HG02852 (cell line): ENCODE data around the gene DGKI.
A peak's percentile ranks its signal among the peaks of the same experiment; 100 is the strongest.

Experiments used
- ATAC-seq: cut with Tn5 transposase; IDR thresholded peaks from one replicate; pipeline ENCODE4 v1.9.1; 2021; ENCODE audit warnings: mild to moderate bottlenecking, moderate library complexity; ENCODE audit not compliant: unreplicated experiment

DGKI gene

GRCh38 chr7:137873524-137873923 lies 26.8 kb upstream of the DGKI start:
- ATAC-seq, result no peak

DNA sequence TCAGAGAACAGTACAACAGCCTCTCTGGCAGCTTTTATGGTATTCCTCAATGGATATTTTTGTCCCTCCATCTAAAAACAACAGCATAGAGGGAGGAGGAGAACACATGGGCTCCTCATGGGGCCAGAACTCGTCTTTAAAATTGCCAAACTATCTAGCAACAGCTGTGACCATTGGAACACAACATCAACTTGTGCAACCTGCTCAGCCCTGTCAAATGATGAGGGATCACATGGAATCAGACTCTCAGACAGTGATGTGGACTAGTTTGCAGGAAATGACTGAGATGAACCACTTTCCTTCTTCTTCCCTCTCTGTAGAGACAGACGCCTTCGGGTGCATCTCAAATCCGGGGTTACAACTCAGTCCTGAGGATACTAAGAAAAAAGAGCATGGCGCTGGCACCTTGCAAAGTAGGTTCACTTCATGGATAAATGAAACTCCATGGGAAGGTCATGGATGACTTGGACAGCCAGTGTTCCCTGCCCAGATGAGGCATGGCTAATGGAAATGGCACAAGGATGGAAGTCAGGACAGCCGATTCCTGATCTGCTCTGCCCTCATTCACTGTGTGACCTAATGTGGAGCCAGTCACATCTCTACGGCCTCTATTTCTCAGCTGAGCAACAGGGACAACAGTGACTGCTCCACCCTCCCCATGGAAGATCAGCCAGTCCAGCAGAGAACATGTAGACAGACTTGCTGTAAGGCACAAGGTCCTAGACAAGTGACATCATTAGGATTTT lies 24.6 kb upstream of the DGKI start:
- ATAC-seq, result no peak

DNA sequence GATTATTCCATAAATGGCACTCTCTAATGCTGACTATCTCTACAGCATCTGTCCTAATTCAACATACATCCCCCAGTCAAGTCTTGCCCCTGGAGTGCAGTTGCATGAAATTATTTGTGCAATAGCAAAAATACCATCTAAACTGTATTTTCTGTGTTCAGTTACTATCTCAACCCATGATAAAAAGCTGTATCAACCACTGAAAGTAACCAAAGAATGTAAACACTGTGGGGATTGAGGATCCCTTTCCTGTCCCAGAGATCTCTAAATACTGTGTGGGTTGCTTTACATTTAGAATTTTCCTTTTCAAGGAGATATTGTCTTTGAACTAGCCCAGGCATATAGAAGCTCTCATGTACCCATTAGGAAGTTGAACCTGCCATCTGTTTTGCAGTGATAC lies 23.9 kb upstream of the DGKI start:
- ATAC-seq, result no peak

DNA sequence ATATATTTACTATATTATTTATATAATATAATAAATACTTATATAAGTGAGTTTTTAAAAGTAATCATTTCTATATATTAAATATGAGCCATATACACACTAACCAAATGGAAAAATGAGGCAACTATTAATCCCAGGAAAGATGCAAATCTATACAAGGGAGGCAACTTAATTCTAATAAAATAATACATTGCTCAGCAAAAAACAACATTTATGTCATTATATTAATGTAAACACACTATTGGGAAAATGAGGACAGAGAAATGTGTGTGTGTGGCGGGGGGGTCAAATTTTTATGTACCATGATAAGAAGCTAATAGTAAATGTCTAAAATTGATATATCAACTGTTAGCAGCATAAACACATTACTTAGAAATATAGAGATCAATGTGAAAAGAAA lies 23.3 kb upstream of the DGKI start:
- no peak for ATAC-seq

GRCh38 chr7:137869260-137869659 lies 22.5 kb upstream of the DGKI start:
- no peak for ATAC-seq

GRCh38 chr7:137867289-137867688 lies 20.5 kb upstream of the DGKI start:
- ATAC-seq, result no peak

DNA sequence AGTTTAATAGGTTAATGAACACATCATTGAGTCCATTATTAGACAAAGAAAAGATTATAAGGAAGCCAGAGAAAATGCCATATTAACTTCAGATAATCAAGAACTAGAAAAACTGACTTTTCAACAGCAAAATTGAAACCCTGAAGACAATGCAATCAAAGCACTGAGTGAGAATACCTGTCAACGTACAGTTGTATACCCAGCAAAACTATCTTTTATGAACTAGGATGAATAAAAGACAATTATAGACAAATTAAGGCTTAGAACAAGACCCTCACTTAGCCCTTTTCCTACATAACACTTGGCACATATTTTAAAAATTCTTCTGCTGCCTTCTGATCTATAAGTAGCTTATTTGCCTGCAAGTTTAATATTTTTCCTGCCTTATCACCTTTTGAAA lies 19.0 kb upstream of the DGKI start:
- ATAC-seq, result no peak

GRCh38 chr7:137862964-137863363 lies 16.2 kb upstream of the DGKI start:
- ATAC-seq, result no peak

GRCh38 chr7:137862358-137862757 lies 15.6 kb upstream of the DGKI start:
- ATAC-seq, result no peak

DNA sequence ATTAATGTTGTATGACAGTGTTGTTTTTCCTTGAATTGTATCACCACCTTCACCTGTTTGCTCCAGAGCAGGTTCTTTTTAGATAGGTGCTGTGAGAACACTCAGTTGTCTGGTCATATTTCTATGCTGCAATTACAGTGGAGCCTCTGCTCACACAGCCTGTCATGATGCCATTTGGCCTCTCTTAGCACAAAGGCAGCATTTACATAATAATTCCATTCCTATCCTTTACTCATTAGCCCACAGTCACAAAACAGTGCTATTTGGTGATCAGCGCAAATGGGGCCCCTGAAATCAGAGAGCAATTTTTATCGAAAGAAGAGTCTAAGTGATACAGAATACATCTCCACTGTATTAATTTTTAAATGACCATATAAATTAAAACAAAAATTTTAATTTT lies 13.8 kb upstream of the DGKI start:
- no peak for ATAC-seq

DNA sequence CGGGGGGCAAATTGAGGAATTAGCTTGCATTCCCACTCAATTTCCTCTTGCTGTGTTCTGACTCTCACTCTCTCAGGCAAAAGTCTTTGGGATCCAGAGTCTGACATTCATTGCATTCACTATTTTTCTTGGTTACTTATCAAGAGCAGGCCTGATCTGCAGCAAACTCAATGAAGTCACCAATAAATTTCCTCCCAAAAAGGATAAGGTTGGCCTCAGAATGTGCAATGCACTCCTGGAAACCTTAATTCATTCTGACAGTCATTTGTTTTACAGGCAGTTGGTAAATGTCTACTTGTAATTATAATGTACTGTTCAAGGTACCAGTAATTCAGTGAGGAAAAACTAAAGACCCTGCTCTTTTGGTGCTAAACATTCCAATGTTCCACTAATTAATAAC lies 6.3 kb upstream of the DGKI start:
- ATAC-seq, result no peak

DNA sequence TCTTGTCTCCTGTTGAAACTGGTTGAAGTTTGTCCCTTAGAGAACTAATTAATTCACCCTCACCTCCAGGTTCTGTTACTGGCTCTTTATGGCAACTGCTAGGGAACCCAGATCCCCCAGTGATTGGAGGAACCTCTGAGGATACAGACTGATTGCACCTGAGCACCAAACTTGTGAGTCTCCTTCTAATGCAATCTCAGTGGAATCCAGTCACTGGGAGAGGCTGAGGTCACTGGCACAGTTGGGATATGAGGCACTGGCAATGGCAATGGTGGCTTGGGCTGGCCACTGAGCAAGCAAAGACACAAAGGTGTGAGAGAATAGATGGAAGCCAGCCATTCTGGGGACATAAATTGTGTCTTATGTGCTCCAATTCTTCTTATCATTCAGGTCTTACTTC lies 5.3 kb upstream of the DGKI start:
- ATAC-seq, result no peak

DNA sequence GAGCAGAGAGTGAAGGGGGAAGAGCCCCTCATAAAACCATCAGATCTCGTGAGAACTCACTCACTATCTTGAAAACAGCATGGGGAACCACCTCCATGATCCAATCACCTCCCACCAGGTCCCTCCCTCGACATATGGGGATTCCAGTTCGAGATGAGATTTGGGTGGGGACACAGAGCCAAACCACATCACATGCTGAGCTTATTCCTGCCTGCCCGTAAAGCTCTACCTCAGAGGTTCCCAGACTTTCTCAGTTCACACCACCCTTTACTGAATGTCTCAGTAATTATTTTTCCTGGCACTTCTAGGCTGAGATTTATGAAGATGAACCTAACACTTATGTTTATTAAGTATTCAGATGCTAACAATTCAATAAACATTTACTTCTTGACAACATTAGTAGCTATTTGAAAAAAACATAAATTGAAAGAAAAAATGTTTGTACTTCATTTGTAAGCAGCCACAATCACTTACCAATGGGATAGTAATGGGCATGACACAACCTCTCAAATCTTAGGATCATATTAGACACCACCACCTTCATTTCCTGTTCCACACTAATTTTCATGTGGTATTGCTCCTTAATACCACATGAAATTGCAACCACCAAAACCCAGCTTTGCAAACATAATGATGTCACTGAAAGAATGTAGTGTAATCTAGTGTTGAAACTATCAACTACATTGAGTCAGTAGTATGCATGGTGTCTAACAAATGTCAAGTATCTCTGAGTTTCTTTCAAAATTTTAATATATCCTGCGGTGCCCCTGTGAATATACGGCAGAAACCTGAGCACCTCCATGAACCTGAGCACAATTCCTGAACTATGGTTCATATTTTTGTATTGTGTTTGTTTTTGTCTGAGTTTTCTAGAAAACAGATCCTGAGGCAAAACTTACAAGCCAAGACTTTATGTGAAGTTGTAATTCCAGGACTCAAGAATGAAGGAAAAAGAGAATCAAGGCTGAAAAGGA lies 4.5 kb upstream of the DGKI start:
- ATAC-seq, result no peak

DNA sequence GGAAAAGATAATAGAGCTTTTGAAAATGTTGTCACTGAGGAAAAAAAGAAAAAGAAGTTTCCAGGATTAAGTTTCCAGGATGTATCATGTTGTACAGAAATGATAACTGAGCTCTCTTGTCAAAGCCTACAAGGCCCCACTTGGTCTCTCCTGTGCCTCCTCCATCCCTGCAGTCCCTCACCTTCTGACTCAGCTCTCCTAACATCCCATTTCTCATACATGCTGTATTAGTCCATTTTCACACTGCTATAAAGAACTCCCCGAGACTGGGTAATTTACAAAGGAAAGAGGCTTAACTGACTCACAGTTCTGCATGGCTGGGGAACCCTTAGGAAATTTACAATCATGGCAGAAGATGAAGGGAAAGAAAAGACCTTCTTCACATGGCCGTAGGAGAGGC lies 3.8 kb upstream of the DGKI start:
- ATAC-seq, result no peak

- ATAC-seq, result no peak
These were observed 1.3 kb upstream of the DGKI start for GRCh38 chr7:137848095-137848494.

GRCh38 chr7:137847568-137848050 lies 835 bp upstream of the DGKI start:
- peak; percentile 30 for ATAC-seq

- ATAC-seq, result no peak
These were observed 286 bp downstream of the DGKI start for GRCh38 chr7:137846549-137846826.

DNA sequence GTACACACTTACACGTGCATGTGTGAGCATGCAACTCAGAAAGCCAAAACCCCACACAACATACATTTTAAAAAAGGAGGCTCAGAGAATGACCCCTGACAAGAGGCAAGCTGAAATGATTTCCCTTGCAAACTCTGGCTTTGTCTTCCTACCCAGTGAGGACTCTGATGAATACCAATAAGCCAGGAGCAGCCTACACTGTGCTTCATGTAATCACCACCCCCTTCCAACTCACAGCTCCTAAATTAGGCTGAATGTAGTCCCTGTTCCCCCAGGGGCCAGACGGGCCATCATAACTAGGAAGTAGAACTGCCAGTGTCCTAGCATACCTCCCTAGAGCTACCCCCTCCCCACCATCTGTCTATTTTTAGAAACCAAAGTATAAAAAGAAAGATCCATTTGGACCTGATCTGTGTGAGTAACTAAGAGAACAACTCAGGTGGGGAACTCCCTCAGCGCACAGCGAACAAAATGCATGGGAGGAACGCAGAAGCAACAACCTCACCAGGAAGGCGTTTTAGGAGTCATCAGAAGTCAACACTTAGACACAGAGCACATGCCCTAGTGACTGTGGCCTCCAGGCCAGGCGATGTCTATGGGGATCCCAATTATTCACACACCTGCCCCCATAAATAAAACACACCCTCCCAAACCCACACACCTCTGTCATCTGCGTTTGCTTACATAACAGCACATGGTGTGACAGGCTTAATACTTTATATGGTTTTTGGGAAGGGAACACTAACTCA lies 1.9 kb downstream of the DGKI start:
- no peak for ATAC-seq

GRCh38 chr7:137839903-137840779 lies 6.6 kb downstream of the DGKI start:
- ATAC-seq, result no peak

DNA sequence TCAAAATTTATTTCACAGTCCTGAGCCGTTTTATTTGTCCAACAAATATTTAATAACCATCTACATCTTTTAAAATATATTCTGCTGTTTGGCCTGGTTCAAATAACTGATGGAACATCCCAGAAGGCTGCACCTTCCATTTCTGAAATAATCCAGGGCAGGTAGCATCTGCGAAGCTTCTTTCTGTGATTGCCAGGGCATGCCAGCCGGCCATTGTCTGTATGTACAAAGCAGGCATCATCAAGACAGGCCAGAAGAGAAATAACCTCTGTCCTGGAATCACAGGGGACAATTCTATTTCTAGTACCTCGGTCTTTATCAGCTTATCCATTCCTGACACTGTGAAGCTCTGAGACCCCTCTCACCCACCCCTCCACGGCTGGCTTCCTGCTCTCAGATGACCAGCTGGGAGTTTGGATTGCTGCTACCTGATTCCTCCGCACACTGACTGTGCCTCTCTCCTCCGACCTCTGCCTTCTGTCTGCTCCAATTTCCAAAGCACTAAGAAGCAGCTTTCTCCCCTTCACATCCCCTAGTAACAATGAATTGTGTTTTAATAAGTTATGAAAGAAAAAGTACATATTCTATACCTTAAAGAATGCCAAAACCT lies 8.0 kb downstream of the DGKI start:
- ATAC-seq, result no peak
